ENCODE data around the gene AKR1E2. TPM values are rescaled to one million over a fixed set of nuclear protein-coding genes. Genes with fewer than 3 reads are reported as not detected.

AKR1E2 gene
- total RNA-seq, 3 donors from 2014 or later (not counting 1 experiment from before 2014, with no cell fraction given) = 0.56 to 4.0 (median 3.7) TPM

DNA sequence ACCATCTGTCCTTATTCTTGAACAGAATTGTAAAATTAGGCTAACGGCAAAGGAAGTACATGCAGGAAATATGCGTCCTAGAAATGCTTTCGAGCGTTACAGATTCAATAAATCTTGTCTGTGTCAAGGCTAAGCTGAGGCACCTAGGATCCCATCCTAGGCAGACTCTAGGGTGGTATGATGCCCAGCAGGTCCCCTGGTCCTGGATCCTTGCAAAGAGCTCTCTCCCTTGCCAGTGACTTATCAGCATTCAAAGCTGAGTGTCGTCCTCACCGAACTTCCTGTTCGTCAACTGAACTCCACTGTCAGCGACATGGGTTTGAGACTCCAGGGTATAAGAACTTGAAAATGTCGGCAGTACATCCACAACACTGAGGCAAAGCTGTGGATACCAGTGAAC lies 61.5 kb downstream of the AKR1E2 start:
- TF ChIP-seq, protein P1, sequence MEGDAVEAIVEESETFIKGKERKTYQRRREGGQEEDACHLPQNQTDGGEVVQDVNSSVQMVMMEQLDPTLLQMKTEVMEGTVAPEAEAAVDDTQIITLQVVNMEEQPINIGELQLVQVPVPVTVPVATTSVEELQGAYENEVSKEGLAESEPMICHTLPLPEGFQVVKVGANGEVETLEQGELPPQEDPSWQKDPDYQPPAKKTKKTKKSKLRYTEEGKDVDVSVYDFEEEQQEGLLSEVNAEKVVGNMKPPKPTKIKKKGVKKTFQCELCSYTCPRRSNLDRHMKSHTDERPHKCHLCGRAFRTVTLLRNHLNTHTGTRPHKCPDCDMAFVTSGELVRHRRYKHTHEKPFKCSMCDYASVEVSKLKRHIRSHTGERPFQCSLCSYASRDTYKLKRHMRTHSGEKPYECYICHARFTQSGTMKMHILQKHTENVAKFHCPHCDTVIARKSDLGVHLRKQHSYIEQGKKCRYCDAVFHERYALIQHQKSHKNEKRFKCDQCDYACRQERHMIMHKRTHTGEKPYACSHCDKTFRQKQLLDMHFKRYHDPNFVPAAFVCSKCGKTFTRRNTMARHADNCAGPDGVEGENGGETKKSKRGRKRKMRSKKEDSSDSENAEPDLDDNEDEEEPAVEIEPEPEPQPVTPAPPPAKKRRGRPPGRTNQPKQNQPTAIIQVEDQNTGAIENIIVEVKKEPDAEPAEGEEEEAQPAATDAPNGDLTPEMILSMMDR (IDR thresholded peaks at IDR 0.05) = no peak
- no peak for DNase-seq
- 37% methylated on average over 9 of the region's 9 CpGs for WGBS (ENCODE audit: insufficient coverage)
- no peak for ATAC-seq
- Histone ChIP-seq H3K36me3 (ENCODE audit: control insufficient read depth, insufficient read depth, low read length) (no peaks in the 10 kb centered on the region), H3K27ac (ENCODE audit: low read length) (no peak overlapping the region), H3K27me3 (ENCODE audit: control insufficient read depth, insufficient read depth, low read length) (peaks cover 2% of the 10 kb centered on the region), H3K9me3 (ENCODE audit: control insufficient read depth, insufficient read depth, low read length) (no peaks in the 10 kb centered on the region), H3K4me3 (ENCODE audit: low read length) (no peak overlapping the region), H3K4me1 (ENCODE audit: control insufficient read depth, insufficient read depth, low read length) (no peaks in the 10 kb centered on the region)
- Mint-ChIP-seq H3K4me1 (peaks cover 0 to 10% of the 10 kb centered on the region in 2 donors), H3K9me3 (no peaks in the 10 kb centered on the region), H3K36me3 (no peaks in the 10 kb centered on the region), H3K27me3 (ENCODE audit: low read depth in 2 of 2) (peaks cover 0 to 8% of the 10 kb centered on the region in 2 donors), H3K27ac (no peak overlapping the region), H3K4me3 (no peak overlapping the region)
- intact Hi-C loops (cut with micrococcal nuclease) = no loop called here

DNA sequence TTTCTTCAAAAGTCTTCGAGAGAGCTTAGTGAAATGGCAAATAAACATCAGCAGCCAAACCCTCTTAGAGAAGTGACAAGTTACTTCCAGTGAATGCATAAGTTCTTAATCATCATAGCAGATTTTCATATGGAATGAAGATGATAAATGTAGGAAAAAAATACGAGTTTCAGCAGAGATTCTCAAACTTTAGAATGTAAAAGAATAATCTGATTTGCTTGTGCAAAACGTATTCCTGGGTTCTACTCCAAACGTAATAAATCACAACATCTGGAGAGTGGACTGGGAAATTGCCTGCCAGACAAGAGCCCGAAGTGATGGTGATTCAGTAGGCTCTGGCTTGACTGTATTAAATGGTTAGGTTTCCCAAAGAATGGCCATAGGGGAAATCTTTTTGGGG lies 62.2 kb downstream of the AKR1E2 start:
- Mint-ChIP-seq H3K27me3 (ENCODE audit: low read depth in 2 of 2) (peaks cover 0 to 8% of the 10 kb centered on the region in 2 donors), H3K27ac (no peak overlapping the region), H3K36me3 (no peaks in the 10 kb centered on the region), H3K4me1 (peaks cover 0 to 10% of the 10 kb centered on the region in 2 donors), H3K4me3 (no peak overlapping the region), H3K9me3 (no peaks in the 10 kb centered on the region)
- Histone ChIP-seq H3K27ac (ENCODE audit: low read length) (no peak overlapping the region), H3K4me3 (ENCODE audit: low read length) (no peak overlapping the region), H3K4me1 (ENCODE audit: control insufficient read depth, insufficient read depth, low read length) (no peaks in the 10 kb centered on the region), H3K27me3 (ENCODE audit: control insufficient read depth, insufficient read depth, low read length) (peaks cover 2% of the 10 kb centered on the region), H3K36me3 (ENCODE audit: control insufficient read depth, insufficient read depth, low read length) (no peaks in the 10 kb centered on the region), H3K9me3 (ENCODE audit: control insufficient read depth, insufficient read depth, low read length) (no peaks in the 10 kb centered on the region)
- DNase-seq = no peak
- TF ChIP-seq, protein P1 (IDR thresholded peaks at IDR 0.05) = no peak
- 53% methylated on average over 5 of the region's 5 CpGs for WGBS (ENCODE audit: insufficient coverage)
- intact Hi-C loops (cut with micrococcal nuclease) = no loop called here
- ATAC-seq = no peak

DNA sequence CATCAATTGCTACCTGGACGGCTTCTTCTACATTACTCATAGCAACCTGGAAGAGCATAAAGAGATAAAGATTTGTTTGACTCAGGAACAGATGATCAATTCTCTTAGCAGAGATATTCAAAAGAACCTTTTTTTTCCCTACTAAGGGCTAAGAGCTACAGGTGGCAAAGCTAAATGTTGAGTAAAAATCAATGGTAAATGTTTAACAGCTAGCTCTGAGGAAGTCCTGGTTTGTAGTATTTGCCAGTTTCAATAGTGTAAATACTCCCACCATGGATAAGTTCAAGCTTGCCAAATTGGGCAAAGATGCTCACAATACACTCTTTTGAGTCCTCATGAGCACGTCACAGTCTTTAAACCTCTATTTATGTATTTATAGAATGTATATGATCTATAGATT lies 64.0 kb downstream of the AKR1E2 start:
- no peaks in the 10 kb centered on the region for H3K9me3 ChIP-seq (ENCODE audit: control insufficient read depth, insufficient read depth, low read length)
- Mint-ChIP-seq H3K36me3 (no peaks in the 10 kb centered on the region), H3K27me3 (ENCODE audit: low read depth in 2 of 2) (peaks cover 8% of the 10 kb centered on the region in 2 donors), H3K4me3 (no peak overlapping the region), H3K27ac (no peak overlapping the region), H3K4me1 (peaks cover 0 to 10% of the 10 kb centered on the region in 2 donors), H3K9me3 (no peaks in the 10 kb centered on the region)
- H3K4me3 ChIP-seq (ENCODE audit: low read length) = no peak overlapping the region
- no peak overlapping the region for H3K27ac ChIP-seq (ENCODE audit: low read length)
- intact Hi-C loops (cut with micrococcal nuclease) = no loop called here
- ATAC-seq (no peak), DNase-seq (no peak)
- no CpG with 5 or more reads among the region's 2 CpGs for WGBS (ENCODE audit: insufficient coverage)
- TF ChIP-seq, protein P1 (IDR thresholded peaks at IDR 0.05) = no peak
- no peaks in the 10 kb centered on the region for H3K4me1 ChIP-seq (ENCODE audit: control insufficient read depth, insufficient read depth, low read length)
- H3K27me3 ChIP-seq (ENCODE audit: control insufficient read depth, insufficient read depth, low read length) = no peaks in the 10 kb centered on the region
- H3K36me3 ChIP-seq (ENCODE audit: control insufficient read depth, insufficient read depth, low read length) = no peaks in the 10 kb centered on the region

DNA sequence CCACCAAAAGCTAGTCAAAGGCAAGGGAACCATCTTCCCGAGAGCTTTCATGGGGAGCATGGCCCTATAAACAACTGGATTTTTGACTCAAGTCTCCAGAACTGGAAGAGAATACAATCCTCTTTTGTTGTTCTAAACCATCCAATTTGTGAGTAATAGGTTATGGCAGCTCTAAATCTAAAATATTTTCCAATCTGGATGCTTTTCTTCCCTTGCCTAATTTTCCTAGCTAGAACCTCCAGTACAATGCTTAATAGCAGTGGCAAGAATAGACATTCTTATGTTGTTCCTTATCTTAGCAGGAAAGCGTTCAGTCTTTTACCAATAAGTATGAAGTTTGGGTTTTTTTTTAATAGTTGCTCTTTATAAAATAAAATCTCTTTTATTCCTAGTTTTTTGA lies 66.7 kb downstream of the AKR1E2 start:
- Histone ChIP-seq H3K27ac (ENCODE audit: low read length) (no peak overlapping the region), H3K36me3 (ENCODE audit: control insufficient read depth, insufficient read depth, low read length) (no peaks in the 10 kb centered on the region), H3K9me3 (ENCODE audit: control insufficient read depth, insufficient read depth, low read length) (no peaks in the 10 kb centered on the region), H3K27me3 (ENCODE audit: control insufficient read depth, insufficient read depth, low read length) (no peaks in the 10 kb centered on the region), H3K4me3 (ENCODE audit: low read length) (no peak overlapping the region), H3K4me1 (ENCODE audit: control insufficient read depth, insufficient read depth, low read length) (no peaks in the 10 kb centered on the region)
- 100% methylated on average over 1 of the region's 2 CpGs for WGBS (ENCODE audit: insufficient coverage)
- ATAC-seq (no peak), DNase-seq (no peak)
- TF ChIP-seq, protein P1 (IDR thresholded peaks at IDR 0.05) = no peak
- no peaks in the 10 kb centered on the region for H3K9me3 Mint-ChIP-seq
- no peak overlapping the region for H3K4me3 Mint-ChIP-seq
- no peaks in the 10 kb centered on the region for H3K36me3 Mint-ChIP-seq
- H3K27ac Mint-ChIP-seq = no peak overlapping the region
- intact Hi-C loops (cut with micrococcal nuclease) = no loop called here
- peaks cover 7 to 24% of the 10 kb centered on the region in 2 donors for H3K27me3 Mint-ChIP-seq (ENCODE audit: low read depth in 2 of 2)
- H3K4me1 Mint-ChIP-seq = peaks cover 0 to under 1% of the 10 kb centered on the region in 2 donors
